Keratinocyte (primary cell): ENCODE measurements around the gene GLT6D1. TPM values are rescaled to one million over a fixed set of nuclear protein-coding genes. Genes with fewer than 3 reads are reported as not detected.

Experiments used
- DNase-seq: peaks from one replicate; pipeline ENCODE4 v3.0.0-alpha.2; 2011; ENCODE audit warnings: low read depth, missing footprints, low spot score
- FAIRE-seq: peaks from 2 replicates; lab custom pipeline; 2011; peaks lifted over from hg19 to GRCh38; lab: Jason Lieb, UNC
- H2AFZ ChIP-seq: 2 replicates; pipeline ENCODE4 v1.6.0; 2012; ENCODE audit warnings: low read length, control low read depth, inconsistent platforms; ENCODE audit not compliant: control insufficient read depth
- H3K27ac ChIP-seq: 2 replicates; pipeline ENCODE4 v1.5.1; 2011; ENCODE audit warnings: low read length; ENCODE audit not compliant: control insufficient read depth, insufficient read depth
- H3K27me3 ChIP-seq: 3 replicates; pipeline ENCODE4 v1.6.0; 2011; ENCODE audit warnings: low read length; ENCODE audit not compliant: control insufficient read depth, insufficient read depth; ENCODE audit errors: extremely low read depth
- H3K36me3 ChIP-seq, 2 experiments: 2 replicates in 1 of 2; 3 replicates in 1 of 2; pipeline ENCODE4 v1.5.1; 2011; ENCODE audit warnings: low read length in 2 of 2, mild to moderate bottlenecking in 1 of 2; ENCODE audit not compliant: control insufficient read depth in 2 of 2, insufficient read depth in 2 of 2; ENCODE audit errors: extremely low read depth in 1 of 2
- H3K4me1 ChIP-seq: 3 replicates; pipeline ENCODE4 v1.5.1; 2011; ENCODE audit warnings: low read length; ENCODE audit not compliant: control insufficient read depth, insufficient read depth; ENCODE audit errors: extremely low read depth
- H3K4me2 ChIP-seq: 3 replicates; pipeline ENCODE4 v1.6.0; 2011; ENCODE audit warnings: low read depth, low read length; ENCODE audit not compliant: control insufficient read depth, insufficient read depth; ENCODE audit errors: extremely low read depth
- H3K4me3 ChIP-seq, 3 experiments: fragments of 200-600 bp in 1 of 3; sonication (generic) in 1 of 3; 2 replicates in 2 of 3; 3 replicates in 1 of 3; pipeline ENCODE4 v1.5.1; 2011 to 2016; ENCODE audit warnings: low read length in 3 of 3, mild to moderate bottlenecking in 3 of 3, control low read depth in 2 of 3, inconsistent platforms in 1 of 3, low read depth in 1 of 3, mixed read lengths in 1 of 3, mixed run types in 1 of 3, moderate library complexity in 1 of 3; ENCODE audit not compliant: control insufficient read depth in 2 of 3, insufficient read depth in 2 of 3; ENCODE audit errors: extremely low read depth in 1 of 3
- H3K79me2 ChIP-seq: 2 replicates; pipeline ENCODE4 v1.6.0; 2012; ENCODE audit warnings: low read length; ENCODE audit not compliant: control insufficient read depth, insufficient read depth
- H3K9ac ChIP-seq: 3 replicates; pipeline ENCODE4 v1.6.0; 2011; ENCODE audit warnings: low read length; ENCODE audit not compliant: control insufficient read depth, insufficient read depth; ENCODE audit errors: extremely low read depth
- H3K9me1 ChIP-seq: 3 replicates; pipeline ENCODE4 v1.6.0; 2011; ENCODE audit warnings: low read length; ENCODE audit not compliant: control insufficient read depth, insufficient read depth; ENCODE audit errors: extremely low read depth
- H3K9me3 ChIP-seq: 2 replicates; pipeline ENCODE4 v1.5.1; 2012; ENCODE audit warnings: low read depth, low read length; ENCODE audit not compliant: control insufficient read depth
- H4K20me1 ChIP-seq: 3 replicates; pipeline ENCODE4 v1.6.0; 2011; ENCODE audit warnings: low read length; ENCODE audit not compliant: control insufficient read depth, insufficient read depth; ENCODE audit errors: extremely low read depth
- EZH2 ChIP-seq: IDR thresholded peaks from one replicate; pipeline ENCODE4 v1.6.1; 2012; ENCODE audit warnings: inconsistent platforms, mild to moderate bottlenecking, low read length, moderate library complexity
- dilution Hi-C: fragments of 300-500 bp; cut with MboI; formaldehyde crosslinking; loops from one replicate; pipeline ENCODE4 v1.7.0; 2020; ENCODE audit warnings: low sequenced_read_pairs; ENCODE audit not compliant: extremely low pct_ligation_motif_present
- polyA plus RNA-seq, 5 experiments: library from polyadenylated mRNA; depleted of rRNA in 3 of 5; stranded (reverse) in 3 of 5; stranded (forward) in 1 of 5; unstranded in 1 of 5; fragments of >200 nt; gene quantifications; 1 replicate in 1 of 5; 2 replicates in 3 of 5; 3 replicates in 1 of 5; pipeline versions ENCODE4 v1.2.1 to v1.2.3, GENCODE V29; 2011 to 2012; ENCODE audit warnings: missing spikeins in 2 of 5, low read depth in 1 of 5, low replicate concordance in 1 of 5
- TF ChIP-seq, protein P1 (sequence below), 3 experiments: IDR thresholded peaks in 1 of 3; conservative IDR thresholded peaks in 1 of 3; optimal IDR thresholded peaks in 1 of 3; 2 replicates in 2 of 3; 3 replicates in 1 of 3; pipeline versions ENCODE3 to v1.5.1; 2011; ENCODE audit warnings: low read length in 3 of 3, mild to moderate bottlenecking in 3 of 3, moderate library complexity in 2 of 3, control low read depth in 1 of 3, inconsistent platforms in 1 of 3; ENCODE audit not compliant: insufficient read depth in 2 of 3; ENCODE audit errors: extremely low read depth in 1 of 3

Gene GLT6D1
- polyA plus RNA-seq, 1 donor (not counting 4 experiments of a cell fraction or from before 2014, with no cell fraction given) = not detected

DNA sequence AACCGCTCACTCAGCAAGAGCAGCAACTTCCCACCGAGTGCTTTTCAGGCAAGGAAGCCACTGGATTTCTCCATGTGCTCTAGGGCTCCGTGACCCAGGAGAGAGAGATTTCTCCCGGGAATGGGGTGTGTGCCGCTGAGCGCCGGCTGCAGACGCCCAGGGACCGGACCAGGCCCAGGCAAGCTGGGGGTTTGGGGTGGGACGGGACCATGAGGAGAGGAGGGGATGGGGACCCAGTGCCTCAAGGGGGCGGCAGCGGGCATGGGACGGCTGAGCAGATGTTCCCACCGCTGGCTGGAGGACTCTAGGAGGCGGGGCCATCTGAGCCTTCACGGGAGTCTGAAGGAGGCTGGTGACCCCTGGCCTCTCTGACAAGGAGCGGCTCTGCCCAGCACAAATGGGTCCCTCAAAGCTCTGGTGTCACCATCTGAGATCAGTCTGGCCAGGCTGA lies 32.3 kb upstream of the GLT6D1 start:
- Histone ChIP-seq H2AFZ (no peak overlapping the region), H3K79me2 (no peaks in the 10 kb centered on the region), H4K20me1 (no peaks in the 10 kb centered on the region), H3K4me3 (no peak overlapping the region), H3K27me3 (no peaks in the 10 kb centered on the region), H3K9ac (no peak overlapping the region), H3K9me3 (no peaks in the 10 kb centered on the region), H3K27ac (no peak overlapping the region), H3K4me1 (no peaks in the 10 kb centered on the region), H3K4me2 (no peak overlapping the region), H3K36me3 (no peaks in the 10 kb centered on the region), H3K9me1 (no peaks in the 10 kb centered on the region)
- no peak for DNase-seq
- FAIRE-seq = no peak
- no peak for TF ChIP-seq EZH2
- TF ChIP-seq, protein P1, sequence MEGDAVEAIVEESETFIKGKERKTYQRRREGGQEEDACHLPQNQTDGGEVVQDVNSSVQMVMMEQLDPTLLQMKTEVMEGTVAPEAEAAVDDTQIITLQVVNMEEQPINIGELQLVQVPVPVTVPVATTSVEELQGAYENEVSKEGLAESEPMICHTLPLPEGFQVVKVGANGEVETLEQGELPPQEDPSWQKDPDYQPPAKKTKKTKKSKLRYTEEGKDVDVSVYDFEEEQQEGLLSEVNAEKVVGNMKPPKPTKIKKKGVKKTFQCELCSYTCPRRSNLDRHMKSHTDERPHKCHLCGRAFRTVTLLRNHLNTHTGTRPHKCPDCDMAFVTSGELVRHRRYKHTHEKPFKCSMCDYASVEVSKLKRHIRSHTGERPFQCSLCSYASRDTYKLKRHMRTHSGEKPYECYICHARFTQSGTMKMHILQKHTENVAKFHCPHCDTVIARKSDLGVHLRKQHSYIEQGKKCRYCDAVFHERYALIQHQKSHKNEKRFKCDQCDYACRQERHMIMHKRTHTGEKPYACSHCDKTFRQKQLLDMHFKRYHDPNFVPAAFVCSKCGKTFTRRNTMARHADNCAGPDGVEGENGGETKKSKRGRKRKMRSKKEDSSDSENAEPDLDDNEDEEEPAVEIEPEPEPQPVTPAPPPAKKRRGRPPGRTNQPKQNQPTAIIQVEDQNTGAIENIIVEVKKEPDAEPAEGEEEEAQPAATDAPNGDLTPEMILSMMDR (optimal IDR thresholded peaks at IDR 0.05 in 1 of 3, IDR thresholded peaks at IDR 0.05 in 1 of 3, conservative IDR thresholded peaks at IDR 0.05 in 1 of 3; ENCODE audit: extremely low read depth in 1 of 3, insufficient read depth in 2 of 3, low read length in 3 of 3) = no peak
- dilution Hi-C loops = no loop called here

DNA sequence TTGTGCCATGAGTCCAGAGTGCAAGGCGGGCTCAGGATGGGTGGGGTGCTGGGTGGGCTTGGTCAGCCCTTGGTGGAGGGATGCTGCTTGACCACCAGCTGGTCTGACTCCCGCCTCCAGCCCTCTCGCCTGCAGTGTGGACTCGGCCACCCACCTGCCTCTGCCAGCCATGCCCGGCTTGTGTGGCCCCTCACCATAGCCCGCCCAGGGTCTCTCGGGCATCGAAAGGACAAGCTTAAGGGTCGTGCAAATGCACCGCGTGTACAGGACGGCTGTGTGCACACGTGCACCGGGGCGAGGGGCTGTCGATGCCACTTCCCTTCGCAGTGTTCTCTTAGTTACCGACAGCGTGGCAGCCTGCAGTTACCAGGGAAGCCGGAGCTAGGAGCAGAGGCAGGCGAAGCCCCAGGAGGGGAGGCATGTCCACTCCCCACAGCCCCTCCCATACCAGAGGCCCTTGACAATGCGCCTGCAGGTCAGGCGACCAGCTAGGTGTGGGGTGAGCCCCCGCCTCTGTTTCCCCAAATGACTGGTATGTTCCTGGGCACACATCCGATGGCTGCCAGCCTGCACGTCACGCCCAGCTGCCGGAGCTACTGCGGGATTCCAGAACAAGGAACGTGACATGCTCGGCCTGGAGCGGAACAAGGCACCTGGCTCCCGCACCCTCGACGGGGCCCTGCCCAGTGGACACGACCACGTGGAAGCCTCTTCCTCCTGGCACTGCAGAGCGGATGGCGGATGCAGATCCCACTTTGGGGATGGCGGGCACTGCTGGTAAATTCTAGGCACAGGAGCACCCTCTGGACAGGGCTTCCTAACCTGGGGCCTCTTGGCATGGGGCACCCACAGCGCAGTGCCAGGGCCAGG lies 31.6 kb upstream of the GLT6D1 start:
- DNase-seq (no peak), FAIRE-seq (no peak)
- Histone ChIP-seq H3K79me2 (no peaks in the 10 kb centered on the region), H3K27ac (no peak overlapping the region), H3K9me3 (no peaks in the 10 kb centered on the region), H4K20me1 (no peaks in the 10 kb centered on the region), H3K36me3 (no peaks in the 10 kb centered on the region), H3K4me1 (no peaks in the 10 kb centered on the region), H3K9me1 (no peaks in the 10 kb centered on the region), H3K9ac (no peak overlapping the region), H2AFZ (no peak overlapping the region), H3K27me3 (no peaks in the 10 kb centered on the region), H3K4me3 (no peak overlapping the region), H3K4me2 (no peak overlapping the region)
- dilution Hi-C loops = no loop called here
- TF ChIP-seq, protein P1 (optimal IDR thresholded peaks at IDR 0.05 in 1 of 3, IDR thresholded peaks at IDR 0.05 in 1 of 3, conservative IDR thresholded peaks at IDR 0.05 in 1 of 3; ENCODE audit: extremely low read depth in 1 of 3, insufficient read depth in 2 of 3, low read length in 3 of 3) = no peak
